Stimulated activated CD4-positive, alpha-beta T cell treated with anti-CD3 and anti-CD28 coated beads, Interleukin-15, amount 100 ng/mL, for 24 hours (primary cell): ENCODE results near the gene TNFAIP8.
A peak's percentile ranks its signal among the peaks of the same experiment; 100 is the strongest.

Source experiments
- DNase-seq: peaks from one replicate; pipeline ENCODE4 v3.0.0-alpha.2; 2020

The TNFAIP8 gene

DNA sequence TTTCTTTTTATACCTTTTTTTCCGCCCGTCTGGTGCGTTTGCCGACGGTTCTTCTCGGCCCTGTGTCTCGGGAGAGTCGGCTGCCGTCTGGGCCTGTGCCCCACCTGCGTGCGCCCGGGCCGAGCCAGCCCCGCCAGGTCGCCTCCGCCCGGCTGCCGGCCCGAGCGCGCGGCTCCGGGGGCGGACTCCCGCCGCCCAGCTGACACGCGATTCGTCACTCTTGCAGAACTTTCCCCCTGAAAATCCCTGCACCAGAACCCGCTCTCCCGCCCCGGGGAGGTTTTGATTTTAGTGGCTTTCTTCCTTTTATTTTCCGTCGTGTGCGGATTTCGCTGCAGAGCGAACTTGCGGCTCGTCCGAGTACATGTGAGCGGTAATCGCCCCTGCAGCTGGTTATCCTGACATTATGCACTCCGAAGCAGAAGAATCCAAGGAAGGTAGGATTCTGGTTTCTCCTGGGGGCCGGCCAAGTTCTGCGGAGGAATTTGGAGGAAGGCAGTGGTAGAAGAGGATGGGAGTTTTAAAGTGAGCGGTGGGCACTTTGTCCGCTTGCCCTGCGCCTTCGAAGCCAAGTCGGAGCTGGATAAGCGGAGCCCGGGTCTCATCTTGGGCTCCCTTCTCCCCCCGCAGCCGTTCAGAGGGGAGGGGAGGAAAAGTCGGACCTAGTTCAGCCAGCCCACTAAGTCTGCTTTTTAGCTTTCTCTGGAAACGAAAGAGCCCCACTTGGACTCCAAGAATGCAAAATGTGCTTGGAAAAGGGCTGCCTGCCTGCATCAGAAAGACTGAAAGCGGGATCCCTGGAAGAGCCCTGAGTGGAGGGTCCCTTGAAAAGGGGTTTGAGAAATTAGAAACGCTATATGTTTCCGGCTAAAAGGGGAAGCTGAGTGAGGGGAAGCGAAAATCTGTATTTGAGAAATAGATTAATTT lies at the start of gene TNFAIP8:
Gene TNFAIP8, plus strand, starts transcription at position 335 of the 927 bp plus-strand sequence. Its CDS starts 72 bp downstream, at position 407.
- DNase-seq: peak; percentile 91

- DNase-seq: no peak
Observed at GRCh38 chr5:119307170-119307569, 48.6 kb upstream of the TNFAIP8 start.

DNA sequence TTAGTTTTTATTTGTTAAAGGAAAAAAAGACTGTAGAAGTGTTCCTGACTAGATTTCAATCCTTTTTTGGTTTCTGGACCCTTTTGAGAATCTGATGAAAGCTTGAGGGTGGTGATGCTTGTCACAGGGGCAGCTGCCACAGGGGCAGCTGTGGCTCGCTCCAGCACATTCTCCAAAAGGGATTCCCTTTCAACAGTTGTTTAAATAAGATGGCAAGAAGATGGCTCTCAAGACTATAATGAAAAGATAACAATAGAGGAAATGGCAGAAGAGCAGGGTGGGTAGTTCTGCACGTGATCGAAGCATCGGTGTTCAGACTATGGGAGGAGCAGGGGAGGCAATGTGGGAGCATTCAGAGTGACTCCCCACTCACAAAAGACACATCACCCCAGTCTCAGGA lies 46.5 kb upstream of the TNFAIP8 start:
- DNase-seq: no peak

DNA sequence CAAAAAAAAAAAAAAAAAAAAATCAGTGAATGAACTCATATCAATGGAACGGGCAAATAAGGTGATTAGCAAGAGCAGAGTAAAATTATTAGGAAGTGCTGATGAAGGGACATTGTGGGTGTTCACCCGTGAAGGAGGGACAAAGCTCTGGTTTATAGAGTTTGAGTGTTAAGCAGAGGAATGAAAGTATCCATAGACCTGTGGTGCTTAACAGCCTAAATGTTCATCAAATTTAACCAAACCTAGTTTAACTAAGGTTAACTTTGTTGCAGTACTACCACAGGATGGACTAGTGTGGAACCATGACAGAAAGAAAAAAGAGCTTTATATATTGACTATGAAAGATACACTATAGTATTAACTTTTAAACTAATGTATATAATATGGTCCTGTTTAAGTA lies 44.1 kb upstream of the TNFAIP8 start:
- DNase-seq: no peak

GRCh38 chr5:119312403-119312802 lies 43.4 kb upstream of the TNFAIP8 start:
- DNase-seq: no peak

DNA sequence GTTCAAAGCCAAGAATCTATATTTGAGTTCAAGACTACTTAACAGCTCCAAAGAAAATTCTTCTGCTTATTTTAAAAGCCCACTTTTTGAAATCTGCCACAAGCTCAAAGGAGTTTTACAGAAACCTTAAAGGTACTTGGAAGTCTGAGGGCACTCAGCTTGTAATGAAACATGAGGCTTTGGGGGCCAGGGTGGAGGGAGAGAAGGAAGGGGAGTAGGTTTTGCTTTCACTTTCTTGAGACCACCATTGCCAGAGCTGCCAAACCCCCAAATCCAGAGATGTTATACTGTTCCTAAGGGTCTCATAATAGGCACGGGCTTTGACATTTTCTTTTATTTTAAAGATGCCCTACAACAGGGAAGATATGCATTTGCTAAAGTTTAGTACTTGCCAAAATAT lies 42.6 kb upstream of the TNFAIP8 start:
- no peak for DNase-seq

GRCh38 chr5:119313658-119314605 lies 41.9 kb upstream of the TNFAIP8 start:
- no peak for DNase-seq

DNA sequence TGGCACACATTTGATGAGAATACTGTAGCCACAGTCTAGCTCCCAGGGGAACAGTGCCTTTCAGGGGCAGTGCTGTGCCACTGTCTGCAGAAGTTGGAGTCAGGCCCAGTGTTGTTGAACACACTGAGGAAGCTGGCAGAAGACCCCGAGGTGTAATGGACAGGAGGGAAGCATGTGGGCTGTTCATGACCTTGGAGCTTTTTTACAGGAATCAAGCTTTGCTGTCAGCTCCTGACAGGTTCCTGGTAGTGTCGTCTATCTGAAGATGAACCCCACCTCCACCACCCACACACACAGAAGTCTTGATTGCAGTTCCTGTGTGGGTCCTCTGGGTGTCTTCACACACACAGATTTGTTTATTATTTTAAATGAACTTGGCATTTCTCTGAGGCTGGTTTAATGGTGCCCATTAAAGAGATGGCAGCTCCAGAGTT lies 40.3 kb upstream of the TNFAIP8 start:
- peak; percentile 74 for DNase-seq

GRCh38 chr5:119316086-119316485 lies 39.7 kb upstream of the TNFAIP8 start:
- DNase-seq: peak; percentile 51

DNA sequence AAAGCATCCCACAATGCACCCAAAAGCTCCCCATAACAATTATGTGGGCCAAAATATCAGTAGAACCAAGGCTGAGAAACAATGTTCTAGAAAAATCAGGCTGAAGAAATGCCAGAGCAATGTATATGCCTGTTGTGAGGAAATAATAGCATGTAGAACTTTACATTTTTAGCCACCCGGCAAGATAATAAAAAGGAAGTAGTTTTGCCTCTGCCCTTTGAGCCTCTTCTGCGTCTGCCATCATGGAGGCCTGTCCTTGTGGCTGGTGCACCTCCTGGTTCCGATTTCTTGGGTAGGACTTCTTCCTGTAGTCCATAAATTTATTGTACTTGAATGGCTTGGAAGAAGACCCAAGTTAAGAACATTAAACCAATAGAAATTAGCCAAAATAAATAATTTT lies 38.9 kb upstream of the TNFAIP8 start:
- DNase-seq: no peak

DNA sequence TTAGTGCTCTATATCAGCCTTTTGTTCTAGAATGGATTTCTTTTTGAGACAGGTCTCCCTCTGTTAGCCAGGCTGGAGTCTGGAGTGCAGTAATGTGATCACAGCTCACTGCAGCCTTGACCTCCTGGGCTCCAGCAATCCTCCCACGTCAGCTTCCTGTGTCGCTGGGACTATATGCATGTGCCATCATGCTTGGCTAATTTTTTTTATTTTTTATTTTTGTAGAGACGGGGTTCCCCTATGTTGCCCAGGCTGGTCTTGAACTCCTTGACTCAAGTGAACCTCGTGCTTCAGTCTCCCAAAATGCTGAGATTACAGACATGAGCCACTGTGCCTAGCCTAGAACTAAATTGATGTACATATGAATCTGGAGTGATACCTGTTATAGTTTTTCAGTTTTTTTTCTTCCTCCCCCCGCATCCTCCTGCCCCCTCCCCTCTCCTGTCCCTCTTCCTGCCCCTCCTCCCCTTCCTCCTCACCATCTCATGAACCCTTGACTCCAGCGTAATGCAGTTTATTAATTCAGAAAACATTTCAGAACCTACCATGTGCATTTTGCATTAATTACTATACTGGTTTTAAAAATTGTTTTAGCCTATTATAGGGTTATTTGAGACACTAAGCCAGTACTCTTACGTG lies 37.4 kb upstream of the TNFAIP8 start:
- DNase-seq: peak; percentile 48

DNA sequence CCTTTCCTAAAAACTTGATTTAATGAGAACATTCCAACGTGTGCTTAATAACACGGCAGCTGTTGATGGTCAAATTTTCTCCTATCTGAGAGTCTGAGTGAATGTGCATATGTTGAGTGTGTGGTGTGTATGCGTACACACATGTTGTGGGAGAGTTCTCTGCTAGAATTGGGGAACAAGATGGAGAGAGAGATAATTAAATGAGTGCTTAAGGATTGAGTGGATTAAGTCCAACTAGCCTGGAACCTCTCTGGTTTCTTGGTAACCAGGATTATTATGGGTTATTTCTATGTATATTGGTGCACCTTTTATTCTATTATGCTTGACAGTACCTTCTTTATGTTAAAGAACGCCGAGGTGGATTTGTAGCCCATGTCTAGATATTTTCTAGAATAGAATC lies 36.4 kb upstream of the TNFAIP8 start:
- DNase-seq: no peak

- DNase-seq: no peak
Observed at GRCh38 chr5:119319890-119320289, 35.9 kb upstream of the TNFAIP8 start.

- DNase-seq: no peak
Observed at GRCh38 chr5:119321569-119322311, 34.1 kb upstream of the TNFAIP8 start.

- DNase-seq: no peak
Observed at GRCh38 chr5:119322312-119322947, 33.4 kb upstream of the TNFAIP8 start.

GRCh38 chr5:119322948-119323537 lies 32.8 kb upstream of the TNFAIP8 start:
- DNase-seq: no peak

GRCh38 chr5:119323601-119324000 lies 32.2 kb upstream of the TNFAIP8 start:
- no peak for DNase-seq

GRCh38 chr5:119324842-119325241 lies 31.0 kb upstream of the TNFAIP8 start:
- DNase-seq: no peak

DNA sequence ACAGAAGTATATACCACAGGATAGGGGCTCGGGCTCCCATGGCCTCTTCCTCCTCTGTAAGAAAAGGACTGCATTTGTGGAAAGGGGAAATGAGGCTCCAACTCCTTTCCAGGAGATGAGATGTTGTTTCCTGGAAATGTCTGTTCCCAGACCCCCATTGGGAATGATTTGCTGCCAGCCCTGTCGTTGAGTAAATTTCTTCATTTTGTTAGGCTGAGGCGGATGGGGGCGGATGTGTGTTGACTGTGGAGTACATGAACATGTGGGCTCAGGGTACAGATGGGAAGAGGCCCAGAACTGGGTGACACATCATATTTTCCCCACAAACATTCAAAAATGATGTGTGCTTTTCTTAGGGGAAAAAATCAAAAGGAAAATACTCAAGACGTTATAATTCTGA lies 28.8 kb upstream of the TNFAIP8 start:
- peak; percentile 75 for DNase-seq

- DNase-seq: peak; percentile 68
Observed at GRCh38 chr5:119328753-119329602, 26.8 kb upstream of the TNFAIP8 start.
